ENCODE measurements around the gene TENM4. TPM values are rescaled to one million over a fixed set of nuclear protein-coding genes. Genes with fewer than 3 reads are reported as not detected.

The TENM4 gene
- total RNA-seq, 4 donors from 2014 or later: 5.5 to 12.3 (median 8.9) TPM

- Histone ChIP-seq H3K36me3 (peaks cover 0 to 5% of the 10 kb centered on the region in 2 donors), H3K9me3 (no peaks in the 10 kb centered on the region), H3K4me1 (no peaks in the 10 kb centered on the region), H3K27ac (no peak overlapping the region), H3K4me3 (no peak overlapping the region), H3K27me3 (no peaks in the 10 kb centered on the region)
- no peak for ATAC-seq
- 88% methylated on average over 8 of the region's 8 CpGs; no CpG with 5 or more reads in 1 of the 2 donors for WGBS, 2 donors (ENCODE audit: low coverage in 1 of 2)
- TF ChIP-seq CTCF (IDR thresholded peaks at IDR 0.05) (no peak), POLR2AphosphoS5 (IDR thresholded peaks at IDR 0.05) (no peak), POLR2A (IDR thresholded peaks at IDR 0.05) (no peak), EP300 (IDR thresholded peaks at IDR 0.05) (no peak)
These were observed 736.0 kb downstream of the TENM4 start for GRCh38 chr11:78704811-78705210.

- H3K27me3 ChIP-seq: no peaks in the 10 kb centered on the region
- H3K27ac ChIP-seq: no peak overlapping the region
- 77 to 89% methylated on average over 6 to 7 of the region's 7 CpGs for WGBS, 2 donors (ENCODE audit: low coverage in 1 of 2)
- H3K36me3 ChIP-seq: no peaks in the 10 kb centered on the region
- TF ChIP-seq POLR2AphosphoS5 (IDR thresholded peaks at IDR 0.05): no peak
- no peak for TF ChIP-seq EP300 (IDR thresholded peaks at IDR 0.05)
- TF ChIP-seq CTCF (IDR thresholded peaks at IDR 0.05): no peak
- no peak for TF ChIP-seq POLR2A (IDR thresholded peaks at IDR 0.05)
- ATAC-seq: no peak
- no peak overlapping the region for H3K4me3 ChIP-seq
- H3K9me3 ChIP-seq: no peaks in the 10 kb centered on the region
- peaks cover 0 to 6% (median 0%) of the 10 kb centered on the region in 3 donors for H3K4me1 ChIP-seq
These were observed 741.2 kb downstream of the TENM4 start for GRCh38 chr11:78699609-78700135.

- no peaks in the 10 kb centered on the region for H3K36me3 ChIP-seq
- H3K27me3 ChIP-seq: no peaks in the 10 kb centered on the region
- H3K9me3 ChIP-seq: no peaks in the 10 kb centered on the region
- TF ChIP-seq EP300 (IDR thresholded peaks at IDR 0.05) (no peak), CTCF (IDR thresholded peaks at IDR 0.05) (no peak)
- no peak for ATAC-seq
- H3K4me3 ChIP-seq: no peak overlapping the region
- peaks cover 0 to 6% (median 0%) of the 10 kb centered on the region in 3 donors for H3K4me1 ChIP-seq
- 58 to 66% methylated on average over 3 of the region's 3 CpGs for WGBS, 2 donors (ENCODE audit: low coverage in 1 of 2)
- no peak overlapping the region for H3K27ac ChIP-seq
These were observed 742.2 kb downstream of the TENM4 start for GRCh38 chr11:78698612-78699011.

GRCh38 chr11:78696177-78696576, 744.7 kb downstream of the TENM4 start:
- H3K36me3 ChIP-seq: no peaks in the 10 kb centered on the region
- WGBS, 2 donors (ENCODE audit: low coverage in 1 of 2): 68 to 85% methylated on average over 4 to 7 of the region's 7 CpGs
- peaks cover 0 to 19% (median 0%) of the 10 kb centered on the region in 3 donors for H3K4me1 ChIP-seq
- H3K4me3 ChIP-seq: no peak overlapping the region
- no peaks in the 10 kb centered on the region for H3K9me3 ChIP-seq
- TF ChIP-seq POLR2AphosphoS5 (IDR thresholded peaks at IDR 0.05): no peak
- TF ChIP-seq CTCF (IDR thresholded peaks at IDR 0.05): no peak
- no peak for TF ChIP-seq POLR2A (IDR thresholded peaks at IDR 0.05)
- no peak for TF ChIP-seq EP300 (IDR thresholded peaks at IDR 0.05)
- ATAC-seq: no peak
- H3K27ac ChIP-seq: no peak overlapping the region
- no peaks in the 10 kb centered on the region for H3K27me3 ChIP-seq

- ATAC-seq: no peak
- 24 to 76% methylated on average over 4 of the region's 4 CpGs for WGBS, 2 donors (ENCODE audit: low coverage in 1 of 2)
- TF ChIP-seq POLR2AphosphoS5 (IDR thresholded peaks at IDR 0.05) (no peak), POLR2A (IDR thresholded peaks at IDR 0.05) (no peak), CTCF (IDR thresholded peaks at IDR 0.05) (no peak), EP300 (IDR thresholded peaks at IDR 0.05) (no peak)
- no peak overlapping the region for H3K4me3 ChIP-seq
- H3K27ac ChIP-seq: no peak overlapping the region
- no peaks in the 10 kb centered on the region for H3K27me3 ChIP-seq
- peaks cover 0 to 21% (median 0%) of the 10 kb centered on the region in 3 donors for H3K4me1 ChIP-seq
- no peaks in the 10 kb centered on the region for H3K9me3 ChIP-seq
- no peaks in the 10 kb centered on the region for H3K36me3 ChIP-seq
These were observed 746.7 kb downstream of the TENM4 start for GRCh38 chr11:78694152-78694551.
